GM20431 (cell line): ENCODE measurements around the gene USP7.

Experiments
- in situ Hi-C: fragments of 300-500 bp; cut with MseI, MboI; formaldehyde crosslinking; loops from one replicate; pipeline ENCODE4 v1.15.0; 2020; ENCODE audit warnings: low sequenced_read_pairs; ENCODE audit not compliant: unreplicated experiment

USP7 gene

GRCh38 chr16:8867932-8868415 lies 95.7 kb downstream of the USP7 start:
- in situ Hi-C loops, result no loop called here

GRCh38 chr16:8867216-8867931 lies 96.3 kb downstream of the USP7 start:
- in situ Hi-C loops, result no loop called here

DNA sequence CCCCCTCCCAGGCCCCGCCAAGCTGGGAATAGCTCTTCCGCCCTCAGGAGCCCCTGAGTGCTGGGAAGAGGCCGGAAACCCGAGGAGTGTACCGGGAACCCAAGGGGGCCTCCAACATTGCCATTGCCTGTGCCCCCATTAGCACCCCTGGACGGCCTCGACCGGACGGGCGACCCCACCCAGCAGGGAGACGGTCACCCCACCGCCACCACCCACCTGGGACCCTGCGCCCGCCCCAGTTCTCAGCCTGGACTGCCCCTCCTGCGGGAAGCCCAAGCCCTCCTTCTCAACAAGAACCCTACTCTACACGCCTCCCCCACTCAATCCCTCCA lies 96.9 kb downstream of the USP7 start:
- in situ Hi-C loops, result no loop called here

DNA sequence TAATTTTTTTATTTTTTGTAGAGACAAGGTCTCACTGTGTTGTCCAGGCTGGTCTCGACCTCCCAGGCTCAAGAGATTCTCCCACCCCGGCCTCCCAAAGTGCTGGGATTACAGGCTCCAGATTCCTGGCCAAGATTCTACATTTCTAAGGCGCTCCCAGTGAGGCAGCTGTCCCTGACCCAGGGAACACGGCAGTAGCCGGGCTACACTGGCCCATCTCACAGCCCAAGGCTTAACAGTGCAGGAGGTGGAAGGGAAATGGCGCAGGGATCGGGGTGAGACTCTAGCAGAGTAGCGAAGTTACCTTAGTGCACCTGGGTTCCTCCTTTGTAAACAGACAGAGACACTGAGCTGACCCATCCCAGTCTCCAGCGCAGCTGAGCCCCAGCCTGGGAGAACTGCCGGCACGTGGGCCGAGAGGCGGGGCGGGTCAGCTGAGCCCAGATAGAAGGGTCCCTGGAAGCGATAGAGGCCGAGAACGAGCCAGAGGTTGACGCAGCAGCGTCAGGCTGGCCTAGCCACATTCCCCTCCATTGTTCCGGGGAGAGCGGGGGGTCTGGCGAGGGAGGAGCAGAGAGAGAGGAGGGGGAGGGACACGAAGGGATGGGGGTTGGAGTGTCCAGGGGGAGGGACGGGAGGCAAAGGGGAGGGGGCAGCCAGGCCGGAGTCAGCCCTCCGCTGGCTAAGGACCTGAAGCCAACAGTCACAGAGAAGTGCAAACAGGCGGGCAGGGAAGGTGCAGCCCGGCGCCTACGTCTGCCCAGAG lies 97.4 kb downstream of the USP7 start:
- in situ Hi-C loops, result no loop called here

GRCh38 chr16:8865145-8865882 lies 98.4 kb downstream of the USP7 start:
- in situ Hi-C loops, result no loop called here

GRCh38 chr16:8864480-8865110 lies 99.1 kb downstream of the USP7 start:
- in situ Hi-C loops, result no loop called here

- in situ Hi-C loops, result no loop called here
Observed at GRCh38 chr16:8863594-8864424, 99.9 kb downstream of the USP7 start.

- in situ Hi-C loops, result no loop called here
Observed at GRCh38 chr16:8862309-8863130, 101.2 kb downstream of the USP7 start.

DNA sequence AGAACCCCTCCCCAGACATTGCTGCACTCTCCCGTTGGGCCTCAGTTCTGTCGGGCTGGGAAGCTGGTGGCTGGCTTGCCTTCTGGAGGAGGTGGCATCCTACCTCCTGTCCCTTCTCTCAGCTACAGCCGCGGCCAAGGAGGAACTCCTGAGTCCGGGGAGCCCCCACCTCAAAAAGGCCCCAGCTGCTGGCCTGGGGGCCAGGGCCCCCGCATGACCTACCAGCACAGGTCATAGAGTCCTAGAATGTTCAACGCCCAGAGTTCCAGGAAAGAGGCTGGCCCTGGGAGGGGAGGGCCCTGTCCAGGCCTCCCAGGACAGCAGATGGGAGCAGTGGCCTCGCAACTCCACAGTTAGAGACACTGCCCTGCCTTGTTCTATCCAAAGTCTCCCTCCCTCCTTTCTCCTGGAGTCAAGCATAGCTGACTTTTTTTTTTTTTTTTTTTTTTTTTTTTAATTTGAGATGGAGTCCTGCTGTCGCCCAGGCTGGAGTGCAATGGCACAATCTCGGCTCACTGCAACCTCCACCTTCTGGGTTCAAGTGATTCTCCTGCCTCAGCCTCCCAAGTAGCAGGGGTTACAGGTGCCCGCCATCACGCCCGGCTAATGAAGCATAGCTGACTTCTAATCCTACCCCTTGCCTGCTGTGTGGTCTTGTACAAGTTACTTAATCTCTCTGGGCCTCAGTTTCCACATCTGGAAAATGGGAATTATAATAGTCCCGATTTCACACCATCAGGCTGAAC lies 102.0 kb downstream of the USP7 start:
- in situ Hi-C loops, result no loop called here

DNA sequence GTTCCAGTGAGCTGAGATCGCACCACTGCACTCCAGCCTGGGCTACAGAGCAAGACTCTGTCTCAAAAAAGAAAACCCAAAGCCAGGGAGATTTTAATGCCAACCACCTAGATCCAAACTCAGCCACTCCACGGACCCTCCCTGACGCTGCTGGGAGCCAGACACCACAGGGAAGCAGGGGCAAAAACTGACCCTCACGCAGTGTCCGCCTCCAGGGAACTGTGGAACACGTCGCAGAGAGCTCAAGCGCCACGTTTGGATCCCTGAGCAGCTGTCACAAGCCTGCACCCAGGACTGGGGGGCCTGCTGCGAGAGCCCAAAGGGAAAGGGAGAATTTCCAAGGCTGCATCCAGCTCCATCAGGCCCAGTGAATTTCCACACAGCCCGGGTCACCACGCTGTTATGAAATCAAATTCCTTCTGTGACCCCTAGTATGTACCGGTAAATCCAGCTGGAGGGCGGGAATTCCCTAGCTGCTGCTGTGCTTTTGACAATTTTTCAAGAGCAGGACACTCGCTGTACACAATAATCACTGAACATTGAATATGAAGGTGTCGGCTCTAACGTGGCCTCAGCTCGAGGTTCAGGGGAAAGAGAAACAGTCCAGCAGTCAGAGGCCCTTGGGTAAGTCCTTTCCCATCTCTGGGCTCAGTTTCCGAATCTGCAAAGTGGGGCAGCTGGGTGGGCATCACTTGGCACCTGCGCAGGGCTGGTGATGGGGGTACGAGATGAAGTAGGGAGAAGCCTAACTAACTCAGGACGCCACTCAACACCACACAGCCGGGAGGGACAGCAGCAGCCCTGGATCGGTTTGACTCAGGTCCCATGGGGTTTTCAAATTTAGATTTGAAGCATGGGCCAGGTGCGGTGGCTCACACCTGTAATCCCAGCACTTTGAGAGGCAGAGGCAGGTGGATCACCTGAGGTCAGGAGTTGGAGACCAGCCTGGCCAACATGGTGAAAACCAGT lies 103.5 kb downstream of the USP7 start:
- in situ Hi-C loops, result no loop called here

DNA sequence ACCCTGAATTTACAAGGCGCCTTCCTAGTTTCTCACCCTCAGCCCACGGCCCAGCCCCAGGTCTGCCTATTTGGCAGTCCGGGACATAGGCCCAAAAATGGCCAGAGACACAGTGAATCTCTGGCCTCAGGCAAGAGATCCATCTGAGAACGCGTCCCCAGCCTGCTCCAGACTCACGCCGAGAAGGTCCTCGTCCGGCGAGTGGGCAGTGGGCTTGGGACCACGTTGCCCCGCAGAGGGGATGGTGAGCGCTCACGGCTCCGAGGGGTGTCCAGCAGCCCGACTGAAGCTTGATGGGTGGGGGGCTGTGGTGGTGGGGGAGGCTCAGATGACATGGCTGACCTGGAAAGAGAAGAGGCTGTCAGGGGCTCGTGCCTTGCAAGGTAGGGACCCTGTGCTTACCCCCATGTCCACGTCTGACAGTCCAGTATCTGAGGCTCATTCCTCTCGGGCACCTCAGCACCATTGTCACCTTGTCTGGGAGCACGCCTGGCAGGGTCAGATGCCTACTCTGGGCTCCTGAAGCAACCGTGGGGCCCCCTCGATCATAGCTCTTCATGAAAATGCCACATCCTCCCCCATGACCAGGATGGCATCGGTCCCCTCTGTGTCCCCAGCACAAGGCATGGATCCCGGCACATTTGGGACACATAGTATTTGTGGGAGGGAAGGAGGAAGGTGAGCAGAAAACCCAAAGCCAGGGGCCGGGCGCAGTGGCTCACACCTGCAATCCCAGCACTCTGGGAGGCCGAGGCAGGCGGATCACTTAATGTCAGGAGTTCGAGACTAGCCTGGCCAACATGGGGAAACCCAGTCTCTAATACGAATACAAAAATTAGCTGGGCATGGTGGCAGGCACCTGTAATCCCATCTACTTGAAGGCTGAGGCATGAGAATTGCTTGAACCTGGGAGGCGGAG lies 104.5 kb downstream of the USP7 start:
- in situ Hi-C loops, result no loop called here

GRCh38 chr16:8855972-8856371 lies 107.7 kb downstream of the USP7 start:
- in situ Hi-C loops, result no loop called here

DNA sequence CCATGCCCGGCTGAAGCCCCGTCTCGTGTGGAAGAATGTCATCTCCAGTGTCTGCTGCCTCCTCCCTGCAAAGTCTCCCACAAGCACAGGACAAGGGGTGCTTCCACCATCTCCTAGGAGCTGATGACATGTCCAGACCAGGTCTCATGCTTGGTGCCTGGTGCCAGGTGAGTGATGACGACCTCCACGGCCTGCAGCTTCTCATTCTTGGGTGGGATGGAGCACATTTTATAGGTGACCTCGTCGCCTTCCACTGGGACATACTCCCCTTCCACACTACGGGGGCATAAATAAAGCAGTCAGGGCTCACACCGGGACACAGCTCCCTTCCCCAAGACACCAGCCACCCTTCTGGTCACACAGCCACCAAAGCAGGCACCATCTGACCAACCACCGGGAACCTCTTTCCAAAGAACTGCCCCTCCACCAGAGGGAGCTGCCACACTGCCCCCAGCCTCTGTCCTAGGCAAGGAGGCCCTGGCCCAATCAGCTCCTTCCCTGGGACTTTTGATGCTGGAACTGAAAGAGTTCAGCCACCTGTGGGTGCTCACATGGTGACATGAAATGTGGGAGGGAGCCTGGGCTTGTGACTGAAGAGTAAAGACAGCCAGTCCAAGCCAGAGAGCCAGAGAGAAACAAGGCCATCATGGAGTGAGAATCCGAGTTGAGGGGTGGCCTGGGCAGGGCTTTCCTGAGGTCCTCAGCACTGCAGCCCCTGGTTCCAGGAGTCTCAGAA lies 108.5 kb downstream of the USP7 start:
- in situ Hi-C loops, result no loop called here

DNA sequence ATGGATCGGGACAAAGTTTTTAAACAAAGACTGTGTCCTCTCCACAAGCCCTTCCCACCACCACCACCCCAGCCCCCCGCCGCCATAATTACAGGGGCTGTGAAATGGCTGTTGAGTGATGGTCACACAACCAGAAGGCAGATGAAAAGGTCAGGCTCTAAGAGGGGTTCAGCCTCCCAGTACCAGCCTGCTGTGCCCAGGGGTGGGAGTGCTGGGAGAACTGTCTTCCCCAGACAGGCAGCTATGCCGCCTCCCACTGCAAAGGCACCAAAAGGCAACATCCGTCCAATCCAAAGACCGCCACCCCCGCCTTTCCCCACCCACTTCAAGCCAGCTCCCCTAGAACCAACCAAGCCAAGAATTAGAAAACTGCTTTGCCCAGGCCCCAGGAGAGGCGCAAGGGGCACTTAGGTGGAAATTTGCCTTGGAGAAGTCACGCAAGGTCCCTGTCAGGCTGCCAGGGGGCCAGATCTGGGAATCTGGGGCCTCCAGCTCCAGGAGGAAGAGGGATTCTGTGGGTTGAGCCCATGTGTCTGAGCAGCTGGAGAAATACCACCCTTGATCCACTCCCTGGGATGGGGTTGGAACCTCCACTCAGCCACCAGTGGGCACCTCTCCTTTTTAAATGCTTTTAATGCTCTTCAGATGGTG lies 109.3 kb downstream of the USP7 start:
- in situ Hi-C loops, result no loop called here

DNA sequence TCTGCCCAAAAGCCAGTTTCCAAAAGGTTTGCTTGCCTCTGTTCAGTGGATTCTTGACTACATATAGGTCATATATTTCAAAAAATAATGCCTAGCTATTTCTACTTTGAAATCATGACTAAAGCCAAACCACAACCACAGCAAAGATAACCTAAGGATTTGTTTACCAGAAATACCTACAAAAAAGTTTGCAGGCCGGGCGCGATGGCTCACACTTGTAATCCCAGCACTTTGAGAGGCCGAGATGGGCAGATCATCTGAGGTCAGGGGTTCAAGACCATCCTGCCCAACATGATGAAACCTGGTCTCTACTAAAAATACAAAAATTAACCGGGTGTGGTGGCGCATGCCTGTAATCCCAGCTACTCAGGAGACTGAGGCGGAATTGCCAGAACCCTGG lies 110.1 kb downstream of the USP7 start:
- in situ Hi-C loops, result no loop called here
